GM19238 (cell line): Measurements from ENCODE around the gene LBR.
"Not testable (repeated sequence)": the region's sequence is repeated elsewhere in the genome, so short reads cannot be mapped to it uniquely, and the experiment has no call there.

Source experiments
- DNase-seq: peaks from one replicate; pipeline ENCODE4 v3.0.0; 2011; ENCODE audit warnings: low spot score; ENCODE audit not compliant: insufficient read length

Gene LBR

GRCh38 chr1:225423518-225423855 lies 4.4 kb downstream of the LBR start:
- no peak for DNase-seq

GRCh38 chr1:225422795-225423517 lies 4.9 kb downstream of the LBR start:
- no peak for DNase-seq

GRCh38 chr1:225422031-225422605 lies 5.7 kb downstream of the LBR start:
- DNase-seq = no peak

- DNase-seq = no peak
These were observed 9.2 kb downstream of the LBR start for GRCh38 chr1:225418598-225418997.

- DNase-seq = no peak
These were observed 9.8 kb downstream of the LBR start for GRCh38 chr1:225418059-225418458.

- no peak for DNase-seq
These were observed 11.7 kb downstream of the LBR start for GRCh38 chr1:225415967-225416745.

- DNase-seq = no peak
These were observed 12.5 kb downstream of the LBR start for GRCh38 chr1:225415307-225415706.

- DNase-seq = no peak
These were observed 14.0 kb downstream of the LBR start for GRCh38 chr1:225413708-225414375.

GRCh38 chr1:225412803-225413351 lies 15.0 kb downstream of the LBR start:
- no peak for DNase-seq

GRCh38 chr1:225412321-225412720 lies 15.5 kb downstream of the LBR start:
- no peak for DNase-seq

- DNase-seq = no peak
These were observed 17.8 kb downstream of the LBR start for GRCh38 chr1:225410036-225410435.

GRCh38 chr1:225409051-225409450 lies 18.8 kb downstream of the LBR start:
- DNase-seq = no peak

- no peak for DNase-seq
These were observed 19.6 kb downstream of the LBR start for GRCh38 chr1:225408249-225408648.

GRCh38 chr1:225407755-225408154 lies 20.1 kb downstream of the LBR start:
- no peak for DNase-seq

- no peak for DNase-seq
These were observed 20.7 kb downstream of the LBR start for GRCh38 chr1:225406976-225407725.

- DNase-seq = no peak
These were observed 26.9 kb downstream of the LBR start for GRCh38 chr1:225400968-225401367.

- DNase-seq = no peak
These were observed 31.5 kb downstream of the LBR start for GRCh38 chr1:225396357-225396756.

- DNase-seq = no peak
These were observed 38.0 kb downstream of the LBR start for GRCh38 chr1:225389843-225390242.

- DNase-seq = no peak
These were observed 39.5 kb downstream of the LBR start for GRCh38 chr1:225388372-225388771.

- DNase-seq = not testable (repeated sequence)
These were observed 41.0 kb downstream of the LBR start for GRCh38 chr1:225386860-225387259.

- DNase-seq = no peak
These were observed 47.1 kb downstream of the LBR start for GRCh38 chr1:225380691-225381090.
